Measurements from ENCODE around the gene FOXS1. TPM values are rescaled to one million over a fixed set of nuclear protein-coding genes. Genes with fewer than 3 reads are reported as not detected.

FOXS1 gene
- total RNA-seq, 2 experiments from 2014 or later, result not detected

- ChIA-PET CTCF (interaction anchor here (0.8 to 3.3 kb wide), 7 partner anchors 9 to 230 kb away, joined by 3 to 24 read pairs (median 5); partner anchors contain the start of gene PDRG1), POLR2A (interaction anchor here (0.7 kb wide), 1 partner anchor 18 kb away, joined by 3 read pairs; no protein-coding TSS in a partner anchor)
- H3K4me3 Mint-ChIP-seq, result peak overlapping the region; percentile 33
- peak; percentile 78 for DNase-seq
- no peak overlapping the region for H3K27ac Mint-ChIP-seq
- peaks cover 24% of the 10 kb centered on the region for H3K27me3 Mint-ChIP-seq
- TF ChIP-seq CTCF (IDR thresholded peaks at IDR 0.05), result no peak
- intact Hi-C loops (cut with micrococcal nuclease), result no loop called here
- H3K9me3 Mint-ChIP-seq, result no peaks in the 10 kb centered on the region
- H3K36me3 Mint-ChIP-seq (ENCODE audit: low read depth), result no peaks in the 10 kb centered on the region
- peaks cover 4% of the 10 kb centered on the region for H3K4me1 Mint-ChIP-seq (ENCODE audit: low read depth)
- peak; percentile 97 for ATAC-seq
Measured at GRCh38 chr20:31861385-31862156, 16.2 kb upstream of the FOXS1 start.

GRCh38 chr20:31861135-31861384, 15.7 kb upstream of the FOXS1 start:
- Mint-ChIP-seq H3K27ac (no peak overlapping the region), H3K4me3 (peak overlapping the region; percentile 8), H3K27me3 (peaks cover 24% of the 10 kb centered on the region), H3K4me1 (ENCODE audit: low read depth) (peaks cover 4% of the 10 kb centered on the region), H3K36me3 (ENCODE audit: low read depth) (no peaks in the 10 kb centered on the region), H3K9me3 (no peaks in the 10 kb centered on the region)
- ChIA-PET CTCF (interaction anchor here (0.8 to 3.3 kb wide), 5 partner anchors 9 to 230 kb away, joined by 3 to 24 read pairs (median 6); partner anchors contain the start of gene PDRG1), POLR2A (no interaction called here)
- no peak for TF ChIP-seq CTCF (IDR thresholded peaks at IDR 0.05)
- DNase-seq (no peak), ATAC-seq (peak; percentile 47)
- intact Hi-C loops (cut with micrococcal nuclease), result no loop called here

- ChIA-PET CTCF (interaction anchor here (0.8 to 3.3 kb wide), 7 partner anchors 8 to 231 kb away, joined by 3 to 24 read pairs (median 6); partner anchors contain the start of gene PDRG1), POLR2A (interaction anchor here (1.5 kb wide), 1 partner anchor 19 kb away, joined by 4 read pairs; no protein-coding TSS in a partner anchor)
- Mint-ChIP-seq H3K4me1 (ENCODE audit: low read depth) (peaks cover 4% of the 10 kb centered on the region), H3K36me3 (ENCODE audit: low read depth) (no peaks in the 10 kb centered on the region), H3K9me3 (no peaks in the 10 kb centered on the region), H3K4me3 (peak overlapping the region; percentile 8), H3K27ac (no peak overlapping the region), H3K27me3 (peaks cover 24% of the 10 kb centered on the region)
- intact Hi-C loops (cut with micrococcal nuclease), result no loop called here
- ATAC-seq, result no peak
- TF ChIP-seq CTCF (IDR thresholded peaks at IDR 0.05), result no peak
- no peak for DNase-seq
Measured at GRCh38 chr20:31860390-31861134, 15.2 kb upstream of the FOXS1 start.

GRCh38 chr20:31859998-31860380, 14.6 kb upstream of the FOXS1 start:
- Mint-ChIP-seq H3K4me1 (ENCODE audit: low read depth) (peaks cover 4% of the 10 kb centered on the region), H3K4me3 (no peak overlapping the region), H3K36me3 (ENCODE audit: low read depth) (no peaks in the 10 kb centered on the region), H3K27ac (no peak overlapping the region), H3K9me3 (no peaks in the 10 kb centered on the region), H3K27me3 (peaks cover 24% of the 10 kb centered on the region)
- CTCF ChIA-PET, result interaction anchor here (0.8 to 3.3 kb wide), 8 partner anchors 8 to 231 kb away, joined by 3 to 24 read pairs (median 6); partner anchors contain the start of gene PDRG1
- no peak for DNase-seq
- no peak for TF ChIP-seq CTCF (IDR thresholded peaks at IDR 0.05)
- intact Hi-C loops (cut with micrococcal nuclease), result no loop called here
- ATAC-seq, result no peak
- POLR2A ChIA-PET, result interaction anchor here (1.5 kb wide), 1 partner anchor 19 kb away, joined by 4 read pairs; no protein-coding TSS in a partner anchor

All from activated CD8-positive, alpha-beta T cell treated with anti-CD3 and anti-CD28 coated beads for 36 hours (primary cell).